ENCODE data around the gene ARGLU1. TPM values are rescaled to one million over a fixed set of nuclear protein-coding genes. Genes with fewer than 3 reads are reported as not detected.

ARGLU1 gene
- total RNA-seq, 1 experiment from 2014 or later: 137 TPM

DNA sequence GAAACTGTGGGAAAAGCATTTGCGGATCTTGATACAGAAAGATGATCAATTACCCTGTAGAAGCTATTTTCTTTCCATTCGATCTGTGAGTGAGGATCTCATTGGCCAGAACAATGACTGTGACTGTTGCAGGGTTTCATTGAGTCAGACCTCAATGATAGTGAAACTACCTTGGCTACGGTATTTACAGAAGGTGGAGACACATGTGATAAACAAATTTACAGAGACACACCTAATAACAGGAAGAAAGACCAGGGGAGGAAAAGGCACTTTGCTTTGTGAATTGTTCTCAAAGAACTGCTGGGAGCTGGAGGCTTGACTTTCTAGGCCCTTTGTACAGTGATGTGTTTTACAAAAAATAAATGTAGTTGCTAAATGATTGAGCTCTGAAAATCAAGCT lies 19.9 kb upstream of the ARGLU1 start:
- no peaks in the 10 kb centered on the region for H3K27me3 ChIP-seq (replicated peaks; ENCODE audit: control insufficient read depth, insufficient read depth, low read length)
- Mint-ChIP-seq H3K27me3 (ENCODE audit: insufficient read depth, unreplicated experiment) (no peaks in the 10 kb centered on the region), H3K36me3 (ENCODE audit: insufficient read depth, unreplicated experiment) (no peaks in the 10 kb centered on the region), H3K4me3 (ENCODE audit: unreplicated experiment) (no peak overlapping the region), H3K27ac (ENCODE audit: unreplicated experiment) (no peak overlapping the region), H3K4me1 (ENCODE audit: low read depth, unreplicated experiment) (peaks cover 16% of the 10 kb centered on the region), H3K9me3 (ENCODE audit: unreplicated experiment) (peaks cover 39% of the 10 kb centered on the region)
- DNase-seq: no peak
- POLR2A ChIA-PET: no interaction called here
- H3K9me3 ChIP-seq: peaks cover 26% of the 10 kb centered on the region
- CTCF ChIA-PET: no interaction called here
- H3K4me3 ChIP-seq (ENCODE audit: low read depth, low read length): no peak overlapping the region
- H3K4me1 ChIP-seq: peaks cover 16% of the 10 kb centered on the region
- BruUV-seq (replicated peaks): no TSS peak
- TF ChIP-seq, protein P1, sequence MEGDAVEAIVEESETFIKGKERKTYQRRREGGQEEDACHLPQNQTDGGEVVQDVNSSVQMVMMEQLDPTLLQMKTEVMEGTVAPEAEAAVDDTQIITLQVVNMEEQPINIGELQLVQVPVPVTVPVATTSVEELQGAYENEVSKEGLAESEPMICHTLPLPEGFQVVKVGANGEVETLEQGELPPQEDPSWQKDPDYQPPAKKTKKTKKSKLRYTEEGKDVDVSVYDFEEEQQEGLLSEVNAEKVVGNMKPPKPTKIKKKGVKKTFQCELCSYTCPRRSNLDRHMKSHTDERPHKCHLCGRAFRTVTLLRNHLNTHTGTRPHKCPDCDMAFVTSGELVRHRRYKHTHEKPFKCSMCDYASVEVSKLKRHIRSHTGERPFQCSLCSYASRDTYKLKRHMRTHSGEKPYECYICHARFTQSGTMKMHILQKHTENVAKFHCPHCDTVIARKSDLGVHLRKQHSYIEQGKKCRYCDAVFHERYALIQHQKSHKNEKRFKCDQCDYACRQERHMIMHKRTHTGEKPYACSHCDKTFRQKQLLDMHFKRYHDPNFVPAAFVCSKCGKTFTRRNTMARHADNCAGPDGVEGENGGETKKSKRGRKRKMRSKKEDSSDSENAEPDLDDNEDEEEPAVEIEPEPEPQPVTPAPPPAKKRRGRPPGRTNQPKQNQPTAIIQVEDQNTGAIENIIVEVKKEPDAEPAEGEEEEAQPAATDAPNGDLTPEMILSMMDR (IDR thresholded peaks at IDR 0.05; ENCODE audit: insufficient read depth in 1 of 2, low read depth in 1 of 2, low read length in 1 of 2, severe bottlenecking in 1 of 2, unreplicated experiment in 1 of 2): no peak
- intact Hi-C loops (cut with micrococcal nuclease; ENCODE audit: unreplicated experiment): no loop called here
- no peaks in the 10 kb centered on the region for H3K36me3 ChIP-seq (ENCODE audit: control insufficient read depth, insufficient read depth, low read length)

DNA sequence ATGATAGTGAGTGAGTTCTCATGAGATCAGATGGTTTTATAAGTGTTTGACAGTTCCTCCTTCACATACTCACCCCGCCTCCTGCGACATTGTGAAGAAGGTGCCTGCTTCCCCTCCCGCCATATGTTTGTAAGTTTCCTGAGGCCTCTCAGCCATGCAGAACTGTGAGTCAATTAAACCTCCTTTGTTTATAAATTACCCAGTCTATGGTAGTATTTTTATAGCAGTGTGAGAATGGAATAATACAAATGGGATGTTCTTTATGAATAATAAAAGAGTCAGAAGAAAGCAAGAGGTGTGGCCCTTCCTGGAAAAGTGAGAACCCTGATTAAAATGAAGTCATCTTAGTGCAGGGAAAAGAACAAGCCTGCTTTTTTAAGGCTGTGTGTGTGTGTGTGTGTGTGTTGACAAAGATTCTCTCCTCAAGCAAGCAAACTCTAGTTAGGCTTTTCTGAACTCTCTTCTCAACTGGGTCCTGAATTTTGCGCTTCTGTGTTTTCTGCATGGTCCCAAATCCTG lies 18.8 kb upstream of the ARGLU1 start:
- Mint-ChIP-seq H3K4me3 (ENCODE audit: unreplicated experiment) (no peak overlapping the region), H3K27me3 (ENCODE audit: insufficient read depth, unreplicated experiment) (no peaks in the 10 kb centered on the region), H3K36me3 (ENCODE audit: insufficient read depth, unreplicated experiment) (no peaks in the 10 kb centered on the region), H3K4me1 (ENCODE audit: low read depth, unreplicated experiment) (peaks cover 7% of the 10 kb centered on the region), H3K9me3 (ENCODE audit: unreplicated experiment) (peaks cover 34% of the 10 kb centered on the region), H3K27ac (ENCODE audit: unreplicated experiment) (no peak overlapping the region)
- ChIA-PET POLR2A (no interaction called here), CTCF (no interaction called here)
- Histone ChIP-seq H3K36me3 (ENCODE audit: control insufficient read depth, insufficient read depth, low read length) (no peaks in the 10 kb centered on the region), H3K4me3 (ENCODE audit: low read depth, low read length) (no peak overlapping the region), H3K27me3 (replicated peaks; ENCODE audit: control insufficient read depth, insufficient read depth, low read length) (no peaks in the 10 kb centered on the region), H3K9me3 (peaks cover 26% of the 10 kb centered on the region), H3K4me1 (peaks cover 12% of the 10 kb centered on the region)
- intact Hi-C loops (cut with micrococcal nuclease; ENCODE audit: unreplicated experiment): no loop called here
- BruUV-seq (replicated peaks): no TSS peak
- TF ChIP-seq, protein P1 (IDR thresholded peaks at IDR 0.05; ENCODE audit: insufficient read depth in 1 of 2, low read depth in 1 of 2, low read length in 1 of 2, severe bottlenecking in 1 of 2, unreplicated experiment in 1 of 2): no peak
- DNase-seq: no peak

DNA sequence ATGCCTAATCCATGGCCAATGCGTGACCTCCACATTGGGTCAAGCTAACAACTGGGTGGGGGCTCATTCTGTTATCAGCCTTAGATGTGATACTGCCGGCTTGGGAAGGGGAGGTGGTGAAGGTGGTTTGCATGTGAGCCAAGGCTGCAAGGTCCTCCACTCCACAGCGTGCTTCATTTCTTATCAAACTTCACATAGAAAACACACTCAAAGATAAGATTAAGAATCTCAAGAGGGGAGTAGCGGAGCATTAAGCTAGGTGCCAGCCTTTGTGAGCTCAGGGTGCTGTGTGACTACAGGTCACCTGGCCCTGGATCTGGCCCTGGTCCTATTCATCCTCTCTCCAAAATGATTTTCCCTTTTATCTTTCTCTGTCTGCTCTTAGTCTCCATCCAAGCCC lies 13.3 kb upstream of the ARGLU1 start:
- Histone ChIP-seq H3K9me3 (peaks cover 18% of the 10 kb centered on the region), H3K27me3 (replicated peaks; ENCODE audit: control insufficient read depth, insufficient read depth, low read length) (no peaks in the 10 kb centered on the region), H3K36me3 (ENCODE audit: control insufficient read depth, insufficient read depth, low read length) (no peaks in the 10 kb centered on the region), H3K4me1 (peaks cover 12% of the 10 kb centered on the region; the same call in 1 of the 2 replicates), H3K4me3 (ENCODE audit: low read depth, low read length) (no peak overlapping the region)
- Mint-ChIP-seq H3K36me3 (ENCODE audit: insufficient read depth, unreplicated experiment) (no peaks in the 10 kb centered on the region), H3K27ac (ENCODE audit: unreplicated experiment) (no peak overlapping the region), H3K4me3 (ENCODE audit: unreplicated experiment) (no peak overlapping the region), H3K27me3 (ENCODE audit: insufficient read depth, unreplicated experiment) (no peaks in the 10 kb centered on the region), H3K4me1 (ENCODE audit: low read depth, unreplicated experiment) (peaks cover 7% of the 10 kb centered on the region), H3K9me3 (ENCODE audit: unreplicated experiment) (peaks cover under 1% of the 10 kb centered on the region)
- no peak for DNase-seq
- ChIA-PET POLR2A (no interaction called here), CTCF (no interaction called here)
- TF ChIP-seq, protein P1 (IDR thresholded peaks at IDR 0.05; ENCODE audit: insufficient read depth in 1 of 2, low read depth in 1 of 2, low read length in 1 of 2, severe bottlenecking in 1 of 2, unreplicated experiment in 1 of 2): no peak
- intact Hi-C loops (cut with micrococcal nuclease; ENCODE audit: unreplicated experiment): no loop called here
- no TSS peak for BruUV-seq (replicated peaks)

All from Caco-2 (cell line).